GM18909 (cell line): ENCODE measurements around the gene GLTPD2.

Source experiments
- ATAC-seq: cut with Tn5 transposase; IDR thresholded peaks from one replicate; pipeline ENCODE4 v1.9.1; 2021; ENCODE audit warnings: mild to moderate bottlenecking; ENCODE audit not compliant: unreplicated experiment, poor library complexity

Gene GLTPD2

DNA sequence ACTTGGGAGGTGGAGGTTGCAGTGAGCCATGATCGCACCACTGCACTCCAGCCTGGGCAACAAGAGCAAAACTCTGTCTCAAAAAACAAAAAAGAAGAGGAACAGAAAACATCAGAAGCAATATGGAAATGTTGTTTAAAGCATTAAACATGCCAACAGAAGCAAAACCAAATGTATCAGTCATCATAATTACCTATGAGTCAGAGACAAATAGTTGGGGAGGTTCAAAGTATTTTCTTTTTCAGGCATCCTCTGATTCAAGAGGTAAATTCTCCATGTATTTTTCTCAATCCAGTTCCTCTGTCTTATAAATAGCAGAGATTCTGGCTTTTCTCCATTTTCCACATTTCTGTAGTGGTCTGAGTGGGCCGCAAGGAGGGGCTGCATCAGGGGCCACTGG, 19.1 kb upstream of the GLTPD2 start:
- ATAC-seq, result no peak

DNA sequence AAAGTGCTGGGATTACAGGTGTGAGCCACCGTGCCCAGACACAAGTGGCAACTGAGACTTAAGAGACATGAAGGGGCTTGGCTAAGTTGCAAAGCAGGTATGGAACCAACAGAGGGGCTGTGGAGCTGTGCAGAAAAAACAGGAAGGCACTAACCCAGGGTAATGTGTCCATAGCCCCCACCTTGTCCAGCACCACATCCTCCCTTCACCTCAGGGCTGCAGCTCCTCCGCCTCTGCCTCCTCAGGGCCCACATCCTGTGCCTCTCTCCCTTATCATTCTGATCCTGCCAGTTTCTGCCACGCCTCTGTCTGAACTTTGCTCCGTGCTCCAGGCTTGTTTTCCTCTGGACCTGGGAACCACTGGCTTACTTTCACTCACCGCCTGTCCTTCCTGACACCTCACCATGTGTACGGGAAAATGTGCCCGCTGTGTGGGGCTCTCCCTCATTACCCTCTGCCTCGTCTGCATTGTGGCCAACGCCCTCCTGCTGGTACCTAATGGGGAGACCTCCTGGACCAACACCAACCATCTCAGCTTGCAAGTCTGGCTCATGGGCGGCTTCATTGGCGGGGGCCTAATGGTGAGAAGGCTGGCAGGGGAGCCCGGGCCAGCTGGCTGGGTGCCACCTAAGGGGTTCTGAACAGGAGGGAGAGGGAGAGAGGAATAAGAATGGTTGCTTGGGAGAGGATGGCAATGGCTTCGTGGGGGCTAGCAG, 17.1 kb upstream of the GLTPD2 start, which contains the start of gene TM4SF5:
Gene TM4SF5, plus strand, starts transcription at position 368 of the 716 bp plus-strand sequence. Its CDS starts 37 bp downstream, at position 405.
- ATAC-seq, result no peak

DNA sequence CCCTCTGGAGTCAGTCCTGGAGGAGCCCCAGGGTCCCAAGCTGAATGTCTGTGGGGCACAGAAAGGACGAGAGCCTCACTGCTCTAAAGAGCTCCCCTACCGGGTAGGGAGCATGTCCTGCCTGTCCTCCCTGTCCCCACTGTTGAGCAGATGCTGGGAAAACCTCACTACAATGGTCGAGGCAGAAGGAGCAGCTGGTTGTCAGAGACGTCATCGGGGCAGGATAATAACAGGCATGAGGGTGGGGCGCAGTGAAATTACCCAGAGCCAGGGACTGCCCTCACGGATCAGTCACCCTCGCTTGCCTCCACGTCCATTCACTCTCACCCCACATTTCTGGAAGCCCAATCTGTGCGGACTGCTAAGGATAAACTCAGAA, 16.5 kb upstream of the GLTPD2 start:
- no peak for ATAC-seq

DNA sequence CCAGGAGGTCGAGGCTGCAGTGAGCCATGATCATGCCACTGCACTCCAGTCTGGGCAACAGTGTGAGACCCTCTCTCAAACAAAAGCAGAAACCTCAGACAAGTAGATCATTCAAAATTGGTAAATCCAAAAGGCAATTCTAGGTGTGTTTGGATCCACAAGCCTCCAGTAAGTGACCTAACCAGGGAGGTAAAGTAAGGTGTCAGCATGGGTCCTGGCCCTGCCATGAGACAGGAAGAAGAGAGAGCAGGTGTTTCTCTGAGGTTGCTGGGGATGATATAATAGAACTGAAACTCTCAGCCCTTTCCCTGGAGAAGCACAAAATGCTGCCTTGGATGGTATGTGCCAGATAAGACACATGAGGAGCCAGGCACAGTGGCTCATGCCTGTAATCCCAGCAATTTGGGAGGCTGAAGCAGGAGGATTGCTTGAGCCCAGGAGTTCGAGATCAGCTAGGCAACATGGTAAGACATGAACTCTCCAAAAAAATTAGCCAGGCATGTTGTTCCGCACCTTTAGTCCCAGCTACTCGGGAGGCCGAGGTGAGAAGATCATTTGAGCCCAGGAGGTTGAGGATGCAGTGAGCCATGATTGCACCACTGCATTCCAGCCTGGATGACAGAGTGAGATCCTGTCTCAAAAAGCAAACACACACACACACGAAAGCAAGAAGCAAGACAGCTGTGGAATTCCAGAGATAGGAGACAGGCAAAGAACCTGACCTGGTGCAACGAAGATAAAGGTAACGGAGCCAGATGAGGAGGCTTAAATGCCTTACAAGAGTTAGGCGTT, 10.6 kb upstream of the GLTPD2 start:
- ATAC-seq, result no peak

DNA sequence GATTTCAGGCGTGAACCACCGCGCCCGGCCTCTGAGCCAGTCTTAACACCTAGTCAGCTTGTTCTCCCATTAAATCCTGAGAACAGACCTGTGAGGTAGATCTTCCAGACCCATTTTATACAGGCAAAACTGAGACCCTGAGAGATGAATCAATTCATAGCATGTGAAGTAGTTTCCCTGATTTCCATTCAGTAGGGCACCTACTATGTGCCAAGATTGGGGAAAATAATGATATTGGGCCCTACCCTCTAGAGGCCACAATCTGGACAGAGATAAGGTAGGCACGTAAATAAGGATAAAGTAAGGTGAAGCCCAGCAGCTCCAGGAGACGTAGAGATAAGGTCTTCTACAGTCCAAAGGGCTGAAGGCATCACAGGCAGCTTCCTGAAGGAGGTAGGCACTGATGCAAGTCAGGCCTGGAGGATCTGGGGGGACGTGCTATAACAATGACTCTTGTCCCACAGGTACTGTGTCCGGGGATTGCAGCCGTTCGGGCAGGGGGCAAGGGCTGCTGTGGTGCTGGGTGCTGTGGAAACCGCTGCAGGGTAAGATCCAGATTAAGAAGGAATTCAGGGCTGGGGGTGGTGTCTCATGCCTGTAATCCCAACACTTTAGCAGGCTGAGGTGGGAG, 8.3 kb upstream of the GLTPD2 start:
- no peak for ATAC-seq

DNA sequence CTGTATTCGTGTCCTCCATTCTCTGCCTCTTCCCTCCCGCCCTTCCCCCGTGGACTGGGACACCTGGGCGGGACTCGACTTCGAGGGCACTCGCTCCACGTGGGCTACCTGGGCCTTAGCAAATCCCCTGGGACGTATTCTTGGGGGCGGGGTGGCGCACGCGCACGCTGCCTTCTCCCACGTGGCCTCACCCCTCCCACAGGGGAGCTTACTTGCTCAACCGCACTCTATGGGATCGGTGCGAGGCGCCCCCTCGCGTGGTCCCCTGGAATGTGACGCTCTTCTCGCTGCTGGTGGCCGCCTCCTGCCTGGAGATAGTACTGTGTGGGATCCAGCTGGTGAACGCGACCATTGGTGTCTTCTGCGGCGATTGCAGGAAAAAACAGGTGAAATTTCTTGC, 6.1 kb upstream of the GLTPD2 start:
- no peak for ATAC-seq

DNA sequence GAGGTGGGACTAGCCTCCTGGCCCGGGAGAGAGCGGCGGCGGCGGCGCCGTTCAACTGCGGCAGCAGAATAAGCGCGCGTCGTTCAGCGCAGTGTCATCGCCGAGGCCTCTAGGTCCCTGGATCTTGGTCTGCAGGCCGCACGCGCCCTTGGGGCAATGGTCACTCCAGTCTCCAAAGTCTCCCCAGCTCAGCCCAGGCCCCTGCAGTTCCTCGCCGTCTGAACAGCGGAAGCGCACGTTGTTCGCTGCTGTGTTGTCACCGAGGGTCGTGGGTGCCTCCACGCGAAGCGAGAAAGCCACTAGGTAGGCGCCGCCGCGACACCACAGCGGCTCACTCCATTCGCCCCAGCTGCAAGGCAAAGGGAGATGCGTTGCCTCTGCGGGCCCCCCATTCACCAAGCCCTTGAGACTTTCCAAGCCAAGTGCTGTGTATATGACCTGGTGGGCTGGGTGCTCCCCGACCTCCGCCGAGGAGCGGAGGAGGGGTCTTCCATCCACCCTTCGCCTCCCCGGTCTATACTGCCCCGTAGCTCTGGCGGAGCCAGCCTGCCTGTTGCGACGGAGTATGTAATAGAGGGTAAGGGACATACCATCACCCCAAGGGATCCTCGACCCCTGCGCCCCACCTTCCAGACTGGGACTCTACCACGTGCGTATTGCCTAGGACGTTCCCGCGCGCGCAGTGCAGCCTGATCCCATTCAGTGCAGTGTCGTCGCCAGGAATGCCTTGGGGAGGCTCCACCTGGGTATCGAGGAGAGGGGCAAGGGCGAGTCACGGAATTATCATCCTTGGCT, 3.3 kb upstream of the GLTPD2 start:
- no peak for ATAC-seq

DNA sequence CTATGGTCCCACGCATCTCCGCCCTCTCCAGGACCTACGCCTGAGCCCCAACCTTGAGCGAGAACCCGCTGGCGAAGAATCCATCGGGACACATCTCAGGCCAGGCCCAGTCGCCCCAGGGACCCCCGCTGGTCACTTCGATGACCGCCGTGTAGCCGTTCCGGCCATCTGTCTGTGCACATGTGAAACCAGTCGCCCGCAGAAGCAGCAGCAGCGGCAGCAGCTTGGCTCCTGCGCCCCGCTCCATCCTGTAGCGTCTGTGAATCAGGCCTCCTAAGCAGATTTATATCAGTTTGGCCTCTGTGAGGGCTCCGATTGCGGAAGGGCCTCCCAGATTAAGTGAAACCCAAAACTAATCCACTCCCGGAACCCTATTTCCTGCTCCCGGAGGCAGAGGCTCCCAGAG, 2.7 kb upstream of the GLTPD2 start, which contains the start of gene VMO1:
Gene VMO1, minus strand, starts transcription at position 259 of the 406 bp plus-strand sequence. Its CDS starts 12 bp downstream, at position 247.
- ATAC-seq, result no peak

DNA sequence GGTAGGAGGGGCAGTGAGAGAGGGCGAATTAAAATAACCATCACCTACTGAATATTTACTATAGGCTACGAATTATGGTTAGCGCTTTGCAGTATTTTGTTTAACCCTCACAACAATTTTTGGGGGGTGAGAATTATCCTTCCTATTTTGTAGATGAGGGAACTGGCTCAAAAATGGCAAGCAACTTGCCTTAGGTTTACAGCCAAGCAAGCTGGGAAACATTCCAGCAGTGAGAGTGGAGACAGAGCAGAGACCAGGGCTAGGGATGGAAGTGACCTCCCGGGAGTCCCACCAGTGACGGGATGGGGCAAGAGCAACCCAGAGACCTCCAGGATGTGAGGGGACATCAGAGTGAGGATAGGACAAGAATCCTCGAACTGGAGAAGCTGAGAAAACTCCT, 2.2 kb upstream of the GLTPD2 start:
- no peak for ATAC-seq

DNA sequence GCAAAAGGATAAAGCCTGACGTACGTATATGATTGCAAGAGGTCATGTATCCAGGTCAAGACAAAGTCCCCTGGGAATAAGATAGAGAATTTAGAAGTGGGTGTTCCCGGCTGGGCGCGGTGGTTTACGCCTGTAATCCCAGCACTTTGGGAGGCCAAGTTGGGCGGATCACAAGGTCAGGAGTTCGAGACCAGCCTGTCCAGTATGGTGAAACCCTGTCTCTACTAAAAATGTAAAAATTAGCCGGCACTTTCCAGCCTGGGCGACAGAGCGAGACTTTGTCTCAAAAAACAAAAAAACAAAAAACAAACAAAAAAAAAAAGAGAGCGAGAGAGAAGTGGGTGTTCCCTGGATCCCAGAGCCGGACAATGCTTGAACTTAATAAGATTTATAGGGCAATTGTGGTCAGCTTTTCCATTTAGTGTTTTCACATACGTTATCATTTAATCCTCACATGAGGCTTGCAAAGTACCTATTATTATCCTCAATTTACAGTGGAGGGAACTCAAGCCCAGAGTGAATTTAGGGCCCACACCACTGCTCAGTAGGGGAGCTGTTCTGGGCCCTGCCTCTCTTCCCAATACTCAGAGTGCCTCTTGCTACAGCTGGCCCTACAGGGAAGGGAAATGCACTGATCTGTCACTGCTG, 481 bp upstream of the GLTPD2 start:
- no peak for ATAC-seq

DNA sequence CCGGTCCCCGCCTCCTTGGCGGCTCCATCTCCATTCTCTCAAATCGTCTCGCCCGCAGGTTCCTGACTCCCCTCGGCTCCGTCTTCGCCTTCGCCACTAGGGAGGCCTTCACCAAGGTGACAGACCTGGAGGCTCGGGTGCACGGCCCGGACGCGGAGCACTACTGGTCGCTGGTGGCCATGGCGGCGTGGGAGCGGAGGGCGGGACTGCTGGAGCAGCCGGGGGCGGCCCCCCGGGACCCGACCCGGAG, 862 bp downstream of the GLTPD2 start:
- ATAC-seq, result no peak

DNA sequence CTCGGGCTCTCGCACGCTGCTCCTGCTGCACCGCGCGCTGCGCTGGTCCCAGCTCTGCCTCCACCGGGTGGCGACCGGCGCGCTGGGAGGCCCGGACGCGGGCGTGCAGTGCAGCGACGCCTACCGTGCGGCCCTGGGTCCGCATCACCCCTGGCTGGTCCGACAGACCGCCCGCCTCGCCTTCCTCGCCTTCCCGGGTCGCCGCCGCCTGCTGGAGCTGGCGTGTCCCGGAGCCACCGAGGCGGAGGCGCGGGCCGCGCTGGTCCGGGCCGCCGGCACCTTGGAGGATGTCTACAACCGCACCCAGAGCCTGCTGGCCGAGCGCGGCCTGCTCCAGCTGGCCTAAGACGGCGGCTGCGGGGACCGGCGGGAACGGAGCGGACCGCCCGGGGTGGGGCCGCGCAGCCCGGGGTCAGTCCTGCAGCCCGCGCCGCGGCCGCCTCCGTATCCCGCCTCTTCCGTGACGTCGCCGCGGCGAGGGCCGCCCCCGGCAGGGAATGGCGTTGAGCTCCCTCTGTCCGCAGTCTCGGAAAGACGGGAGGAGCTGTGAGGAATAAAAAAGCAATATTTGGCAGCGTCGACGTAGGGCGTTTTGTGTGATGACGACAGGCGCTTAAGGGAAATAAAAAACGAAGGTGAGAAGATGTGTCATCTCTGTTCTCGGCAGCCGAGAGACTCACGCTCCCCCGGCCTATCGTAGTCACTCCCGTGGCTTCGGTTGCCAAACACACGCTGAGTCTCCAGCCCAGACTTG, 1.4 kb downstream of the GLTPD2 start:
- ATAC-seq, result peak; percentile 93

DNA sequence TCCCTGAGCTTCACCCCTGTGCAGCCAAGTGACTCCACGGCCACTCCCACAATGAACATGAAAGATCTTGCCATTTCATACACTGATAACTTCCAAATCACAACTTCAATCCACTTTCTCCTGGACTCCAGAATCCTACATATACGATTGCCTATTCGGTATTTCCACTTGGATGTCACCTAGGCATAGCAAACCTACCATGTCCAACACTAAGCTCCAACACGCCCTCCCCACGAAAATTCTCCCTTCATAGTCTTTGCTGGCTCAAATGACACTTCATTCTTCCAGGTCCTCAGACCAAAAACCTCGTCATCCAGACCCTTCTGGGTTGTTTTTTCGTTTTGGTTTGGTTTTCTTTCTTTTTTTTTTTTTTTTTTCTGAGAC, 1.9 kb downstream of the GLTPD2 start:
- no peak for ATAC-seq

DNA sequence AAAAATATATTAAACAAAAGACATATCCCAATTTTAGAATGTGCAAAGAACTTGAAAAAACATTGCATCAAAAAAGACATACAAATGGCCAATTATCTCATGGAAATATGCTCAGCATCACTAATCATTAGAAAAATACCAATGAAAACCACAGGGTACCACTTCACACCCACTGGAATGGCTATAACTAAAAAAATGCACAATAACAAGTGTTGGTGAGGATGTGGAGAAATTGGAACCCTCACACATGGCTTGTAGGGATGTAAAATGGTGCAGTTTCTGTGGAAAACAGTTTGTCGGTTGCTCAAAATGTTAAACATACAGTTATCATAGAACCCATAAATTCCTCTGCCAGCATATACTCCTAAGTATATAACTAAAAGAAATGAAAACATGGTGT, 6.4 kb downstream of the GLTPD2 start:
- ATAC-seq, result no peak

DNA sequence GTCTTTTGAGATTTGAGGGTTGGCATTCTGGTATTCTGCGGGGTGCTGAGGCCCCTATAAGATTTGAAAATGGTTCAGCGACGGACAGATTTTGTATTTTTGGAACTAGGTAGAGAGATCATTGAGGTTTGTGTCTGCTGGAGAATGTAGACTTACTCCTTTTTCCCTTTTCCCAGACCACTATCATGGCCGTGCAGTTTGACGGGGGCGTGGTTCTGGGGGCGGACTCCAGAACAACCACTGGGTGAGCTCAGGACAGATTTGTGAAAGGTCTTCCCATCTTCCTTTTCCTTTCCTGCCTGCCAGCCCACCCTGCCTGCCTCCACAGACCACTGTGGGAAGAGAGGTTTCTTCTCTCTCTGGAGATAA, 7.8 kb downstream of the GLTPD2 start:
- peak; percentile 3 for ATAC-seq

DNA sequence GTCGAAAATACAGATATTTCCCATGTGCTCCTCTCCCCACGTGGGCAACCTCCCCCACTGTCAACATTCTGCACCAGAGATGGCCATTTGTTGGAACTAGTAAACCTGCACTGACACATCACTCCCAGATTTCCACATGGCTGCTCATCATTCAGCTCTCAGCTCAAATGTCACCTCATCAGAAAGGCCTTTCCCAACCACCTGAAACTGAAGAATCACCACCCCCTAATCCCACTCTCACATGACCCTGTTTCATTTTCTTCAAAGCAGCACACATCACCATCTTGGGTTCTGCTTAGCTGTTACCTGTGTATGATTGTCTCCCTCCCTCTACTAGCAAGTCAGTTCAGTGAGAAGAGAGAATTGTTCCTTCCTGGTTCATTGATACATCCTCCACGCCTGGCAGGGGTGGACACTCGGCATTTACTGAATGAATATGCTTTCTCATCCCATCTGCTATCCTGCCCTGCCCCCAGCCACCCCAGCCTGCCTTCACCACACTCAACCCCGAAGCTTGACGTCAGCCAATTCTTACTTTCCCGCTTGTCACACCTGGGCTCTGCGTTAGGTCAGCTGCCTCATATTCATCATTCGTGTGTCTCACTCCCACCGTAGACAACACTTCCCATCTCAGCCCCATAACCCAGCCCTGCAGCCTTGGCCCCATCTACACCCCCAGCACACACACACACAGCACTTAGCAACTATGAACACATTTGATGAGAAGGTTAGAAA, 11.9 kb downstream of the GLTPD2 start:
- ATAC-seq, result no peak

DNA sequence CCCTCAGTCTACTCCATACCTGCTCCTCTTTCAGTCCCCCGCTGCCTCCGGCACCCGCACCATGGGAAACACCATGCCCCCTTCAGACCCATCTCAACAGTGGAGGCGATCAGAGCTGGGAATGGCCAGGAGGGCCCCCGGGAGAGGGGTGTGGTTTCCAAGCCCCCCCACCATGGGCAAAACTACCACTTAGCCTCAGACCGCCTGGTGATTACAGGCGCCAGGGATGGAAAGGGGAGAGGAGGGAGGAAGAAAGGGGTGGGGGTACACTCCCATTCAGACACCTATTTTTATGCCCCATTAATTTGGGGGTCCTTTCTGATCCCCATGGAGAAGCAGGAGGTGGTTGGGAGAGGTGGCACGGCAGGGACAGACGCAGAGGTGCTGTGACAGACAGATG, 13.5 kb downstream of the GLTPD2 start, which contains the start of gene C17orf114:
Gene C17orf114, minus strand, starts transcription at position 101 of the 400 bp plus-strand sequence.
- ATAC-seq, result no peak

DNA sequence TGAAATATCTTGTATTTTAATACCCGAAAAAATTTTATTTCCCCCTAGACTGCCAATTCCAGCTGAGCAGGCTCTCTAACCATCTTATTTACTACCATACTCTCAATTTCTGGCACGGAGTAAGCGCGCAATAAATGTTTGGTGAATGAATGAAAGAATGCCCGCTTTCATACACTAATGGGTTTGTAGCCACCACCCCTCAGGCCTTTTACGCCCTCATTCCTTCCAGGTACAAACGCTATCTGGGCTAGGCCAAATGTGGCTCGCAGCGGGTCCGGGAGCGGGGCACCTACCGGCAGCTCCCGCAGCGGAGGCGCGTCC, 17.7 kb downstream of the GLTPD2 start:
- no peak for ATAC-seq
